RCC 7860 (cell line): ENCODE results near the gene FAM13A.

Experiments used
- DNase-seq: peaks from one replicate; pipeline ENCODE4 v3.0.0-alpha.2; 2015; ENCODE audit warnings: low spot score
- FAIRE-seq: peaks from 2 replicates; lab custom pipeline; 2012; peaks lifted over from hg19 to GRCh38; lab: Jason Lieb, UNC

The FAM13A gene

GRCh38 chr4:88818631-88819470 lies 238.1 kb downstream of the FAM13A start:
- no peak for FAIRE-seq
- DNase-seq = peak; percentile 24

- DNase-seq = no peak
- no peak for FAIRE-seq
Measured at GRCh38 chr4:88817740-88818139, 239.2 kb downstream of the FAM13A start.

- DNase-seq (no peak), FAIRE-seq (no peak)
Measured at GRCh38 chr4:88816360-88816759, 240.6 kb downstream of the FAM13A start.

- no peak for FAIRE-seq
- no peak for DNase-seq
Measured at GRCh38 chr4:88814043-88814617, 242.9 kb downstream of the FAM13A start.

GRCh38 chr4:88813013-88813412 lies 244.0 kb downstream of the FAM13A start:
- FAIRE-seq (no peak), DNase-seq (no peak)

- no peak for FAIRE-seq
- no peak for DNase-seq
Measured at GRCh38 chr4:88812420-88812819, 244.6 kb downstream of the FAM13A start.

GRCh38 chr4:88811904-88812303 lies 245.1 kb downstream of the FAM13A start:
- DNase-seq (no peak), FAIRE-seq (no peak)

- FAIRE-seq = no peak
- DNase-seq = no peak
Measured at GRCh38 chr4:88810325-88810724, 246.7 kb downstream of the FAM13A start.

- FAIRE-seq (no peak), DNase-seq (no peak)
Measured at GRCh38 chr4:88809576-88810219, 247.3 kb downstream of the FAM13A start.

GRCh38 chr4:88809101-88809500 lies 247.9 kb downstream of the FAM13A start:
- FAIRE-seq (no peak), DNase-seq (no peak)

GRCh38 chr4:88807499-88807898 lies 249.5 kb downstream of the FAM13A start:
- FAIRE-seq = no peak
- peak; percentile 11 for DNase-seq

GRCh38 chr4:88804234-88804633 lies 252.8 kb downstream of the FAM13A start:
- no peak for DNase-seq
- FAIRE-seq = no peak

GRCh38 chr4:88803600-88804096 lies 253.3 kb downstream of the FAM13A start:
- DNase-seq = peak; percentile 65
- peak; percentile 76 for FAIRE-seq

GRCh38 chr4:88802585-88803286 lies 254.2 kb downstream of the FAM13A start:
- no peak for FAIRE-seq
- DNase-seq = no peak

- DNase-seq (no peak), FAIRE-seq (no peak)
Measured at GRCh38 chr4:88802138-88802537, 254.8 kb downstream of the FAM13A start.

- DNase-seq (no peak), FAIRE-seq (no peak)
Measured at GRCh38 chr4:88799900-88800299, 257.1 kb downstream of the FAM13A start.

- FAIRE-seq (no peak), DNase-seq (no peak)
Measured at GRCh38 chr4:88797725-88798124, 259.3 kb downstream of the FAM13A start.

- no peak for FAIRE-seq
- no peak for DNase-seq
Measured at GRCh38 chr4:88796545-88796944, 260.4 kb downstream of the FAM13A start.

GRCh38 chr4:88794952-88795351 lies 262.0 kb downstream of the FAM13A start:
- no peak for DNase-seq
- FAIRE-seq = no peak

GRCh38 chr4:88794087-88794690 lies 262.8 kb downstream of the FAM13A start:
- DNase-seq (no peak), FAIRE-seq (no peak)

GRCh38 chr4:88793475-88793874 lies 263.5 kb downstream of the FAM13A start:
- DNase-seq = no peak
- FAIRE-seq = no peak
